A673 (cell line): ENCODE measurements around the gene REST. TPM values are rescaled to one million over a fixed set of nuclear protein-coding genes. Genes with fewer than 3 reads are reported as not detected.

Source experiments
- BruUV-seq: library from RNA; stranded (reverse); fragments of 400-500 nt; replicated peaks from 2 replicates; lab custom pipeline; 2021; lab: Mats Ljungman, UMichigan
- CTCF ChIA-PET: fragments of 300-600 bp; sonication (Branson Sonifier 250); formaldehyde crosslinking; loops from one replicate; lab custom pipeline; 2022; ENCODE audit warnings: antibody characterized with exemption; lab: Charles Lee
- POLR2A ChIA-PET: fragments of 300-600 bp; sonication (Branson Sonifier 250); formaldehyde crosslinking; loops from one replicate; lab custom pipeline; 2022; ENCODE audit warnings: antibody characterized with exemption; ENCODE audit not compliant: low non-redundant PET; lab: Charles Lee
- DNase-seq: peaks from one replicate; pipeline ENCODE4 v3.0.0-alpha.2; 2015; ENCODE audit warnings: low spot score
- H3K27ac ChIP-seq: fragments of 200-600 bp; sonication (generic); 2 replicates; pipeline ENCODE4 v1.5.1; 2016; ENCODE audit warnings: mixed run types, low read depth, mild to moderate bottlenecking, mixed read lengths, antibody characterized with exemption, low read length; ENCODE audit not compliant: poor library complexity, severe bottlenecking
- H3K27me3 ChIP-seq: fragments of 200-600 bp; sonication (generic); replicated peaks from 2 replicates; pipeline ENCODE4 v1.6.1; 2017; ENCODE audit warnings: mixed run types, low read depth, mild to moderate bottlenecking, mixed read lengths, antibody characterized with exemption, low read length; ENCODE audit not compliant: insufficient read depth, poor library complexity
- H3K36me3 ChIP-seq: fragments of 200-600 bp; sonication (generic); 2 replicates; pipeline ENCODE4 v1.6.1; 2016; ENCODE audit warnings: mixed run types, mild to moderate bottlenecking, mixed read lengths, antibody characterized with exemption, low read length; ENCODE audit not compliant: insufficient read depth, poor library complexity, severe bottlenecking
- H3K4me1 ChIP-seq: fragments of 200-600 bp; sonication (generic); 2 replicates; pipeline ENCODE4 v1.6.1; 2017; ENCODE audit warnings: mixed run types, mild to moderate bottlenecking, mixed read lengths, antibody characterized with exemption, low read length; ENCODE audit not compliant: insufficient read depth, poor library complexity, severe bottlenecking
- H3K4me3 ChIP-seq: fragments of 200-600 bp; sonication (generic); 2 replicates; pipeline ENCODE4 v1.5.1; 2016; ENCODE audit warnings: low read depth, mixed run types, mild to moderate bottlenecking, mixed read lengths, low read length; ENCODE audit not compliant: poor library complexity, severe bottlenecking
- H3K9me3 ChIP-seq: fragments of 200-600 bp; sonication (generic); 2 replicates; pipeline ENCODE4 v1.6.1; 2016; ENCODE audit warnings: mixed run types, low read depth, mild to moderate bottlenecking, mixed read lengths, antibody characterized with exemption, low read length; ENCODE audit not compliant: poor library complexity, severe bottlenecking
- EZH2 ChIP-seq: fragments of 200-600 bp; sonication (generic); IDR thresholded peaks from 2 replicates; pipeline ENCODE4 v1.6.1; 2017; ENCODE audit warnings: borderline replicate concordance, low read depth, mild to moderate bottlenecking, mixed read lengths, antibody characterized with exemption, low read length; ENCODE audit not compliant: poor library complexity, severe bottlenecking
- intact Hi-C: fragments of 100-400 bp; cut with micrococcal nuclease; formaldehyde crosslinking; loops from one replicate; pipeline ENCODE4 v1.10.0; 2022; ENCODE audit not compliant: unreplicated experiment
- total RNA-seq: library from RNA; stranded (reverse); gene quantifications from 2 replicates; pipeline ENCODE4 v1.2.3, GENCODE V29; 2021
- TF ChIP-seq, protein P1 (sequence below): fragments of 300-800, 200-600 bp; sonication (generic); conservative IDR thresholded peaks from 2 replicates; pipeline ENCODE4 v1.5.1; 2017; ENCODE audit warnings: low read depth, mild to moderate bottlenecking, antibody characterized with exemption, low read length, moderate library complexity, mixed read lengths

The REST gene
- total RNA-seq, 1 experiment from 2014 or later, result 24.6 TPM

DNA sequence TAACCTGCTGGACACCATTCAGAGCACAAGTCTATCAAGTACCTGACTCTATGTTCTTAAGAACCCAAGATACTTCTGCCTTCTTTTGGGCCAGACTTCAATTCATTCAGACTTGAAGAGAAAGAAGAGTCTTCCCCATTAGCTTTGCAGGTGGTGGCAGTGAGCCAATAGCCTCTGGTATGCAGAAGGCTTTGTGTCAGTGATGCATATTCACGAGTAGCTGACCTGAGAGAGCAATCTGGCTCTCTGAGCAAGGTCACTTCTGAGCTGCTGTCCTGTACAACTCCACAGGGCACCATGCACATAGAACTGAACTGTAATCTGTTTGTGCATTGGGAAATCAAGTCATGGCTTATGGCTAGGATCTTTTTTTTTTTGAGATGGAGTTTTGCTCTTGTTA lies 46.3 kb upstream of the REST start:
- H3K36me3 ChIP-seq, result no peaks in the 10 kb centered on the region
- no peak for DNase-seq
- no peak overlapping the region for H3K27ac ChIP-seq
- BruUV-seq, result no TSS peak
- H3K4me3 ChIP-seq, result no peak overlapping the region
- intact Hi-C loops, result no loop called here
- POLR2A ChIA-PET, result no interaction called here
- H3K4me1 ChIP-seq, result no peaks in the 10 kb centered on the region
- H3K27me3 ChIP-seq, result no peaks in the 10 kb centered on the region
- no peaks in the 10 kb centered on the region for H3K9me3 ChIP-seq
- TF ChIP-seq, protein P1, sequence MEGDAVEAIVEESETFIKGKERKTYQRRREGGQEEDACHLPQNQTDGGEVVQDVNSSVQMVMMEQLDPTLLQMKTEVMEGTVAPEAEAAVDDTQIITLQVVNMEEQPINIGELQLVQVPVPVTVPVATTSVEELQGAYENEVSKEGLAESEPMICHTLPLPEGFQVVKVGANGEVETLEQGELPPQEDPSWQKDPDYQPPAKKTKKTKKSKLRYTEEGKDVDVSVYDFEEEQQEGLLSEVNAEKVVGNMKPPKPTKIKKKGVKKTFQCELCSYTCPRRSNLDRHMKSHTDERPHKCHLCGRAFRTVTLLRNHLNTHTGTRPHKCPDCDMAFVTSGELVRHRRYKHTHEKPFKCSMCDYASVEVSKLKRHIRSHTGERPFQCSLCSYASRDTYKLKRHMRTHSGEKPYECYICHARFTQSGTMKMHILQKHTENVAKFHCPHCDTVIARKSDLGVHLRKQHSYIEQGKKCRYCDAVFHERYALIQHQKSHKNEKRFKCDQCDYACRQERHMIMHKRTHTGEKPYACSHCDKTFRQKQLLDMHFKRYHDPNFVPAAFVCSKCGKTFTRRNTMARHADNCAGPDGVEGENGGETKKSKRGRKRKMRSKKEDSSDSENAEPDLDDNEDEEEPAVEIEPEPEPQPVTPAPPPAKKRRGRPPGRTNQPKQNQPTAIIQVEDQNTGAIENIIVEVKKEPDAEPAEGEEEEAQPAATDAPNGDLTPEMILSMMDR, result no peak
- TF ChIP-seq EZH2, result no peak
- CTCF ChIA-PET, result no interaction called here

DNA sequence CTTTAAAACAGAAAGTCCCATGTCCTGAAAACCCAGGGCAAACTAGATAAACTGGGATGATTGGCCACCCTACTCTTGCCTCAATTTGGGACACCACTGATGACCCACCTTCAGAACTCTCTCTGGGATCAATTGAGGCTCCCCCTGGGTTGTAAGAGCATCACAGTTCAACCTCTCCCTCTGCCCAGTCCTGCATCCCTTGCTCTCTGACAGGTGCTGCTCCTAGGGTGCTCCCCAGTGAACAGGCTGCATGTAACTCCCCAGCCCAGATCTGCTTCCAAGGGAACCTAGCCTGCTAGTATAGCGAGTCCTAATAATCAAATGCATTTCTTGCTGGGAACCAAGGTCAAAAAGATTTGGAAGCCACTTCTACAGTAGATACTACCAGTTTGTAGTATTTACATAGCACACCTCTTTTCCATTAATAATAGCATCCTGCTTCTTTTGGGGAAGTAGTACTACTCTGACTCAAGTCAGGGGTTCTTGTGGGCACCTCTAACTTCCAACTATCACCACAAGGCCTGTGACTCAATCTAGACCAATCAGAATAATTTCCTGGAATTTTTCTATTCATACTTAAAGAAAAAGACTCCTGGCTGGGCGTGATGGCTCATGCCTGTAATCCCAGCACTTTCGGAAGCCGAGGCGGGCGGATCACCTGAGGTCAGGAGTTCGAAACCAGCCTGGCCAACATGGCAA lies 44.1 kb upstream of the REST start:
- H3K4me1 ChIP-seq, result no peaks in the 10 kb centered on the region
- no peaks in the 10 kb centered on the region for H3K36me3 ChIP-seq
- DNase-seq, result no peak
- no peak overlapping the region for H3K27ac ChIP-seq
- no peak overlapping the region for H3K4me3 ChIP-seq
- no peak for TF ChIP-seq EZH2
- TF ChIP-seq, protein P1, result no peak
- ChIA-PET POLR2A (no interaction called here), CTCF (no interaction called here)
- no peaks in the 10 kb centered on the region for H3K9me3 ChIP-seq
- BruUV-seq, result no TSS peak
- H3K27me3 ChIP-seq, result no peaks in the 10 kb centered on the region
- intact Hi-C loops, result no loop called here

DNA sequence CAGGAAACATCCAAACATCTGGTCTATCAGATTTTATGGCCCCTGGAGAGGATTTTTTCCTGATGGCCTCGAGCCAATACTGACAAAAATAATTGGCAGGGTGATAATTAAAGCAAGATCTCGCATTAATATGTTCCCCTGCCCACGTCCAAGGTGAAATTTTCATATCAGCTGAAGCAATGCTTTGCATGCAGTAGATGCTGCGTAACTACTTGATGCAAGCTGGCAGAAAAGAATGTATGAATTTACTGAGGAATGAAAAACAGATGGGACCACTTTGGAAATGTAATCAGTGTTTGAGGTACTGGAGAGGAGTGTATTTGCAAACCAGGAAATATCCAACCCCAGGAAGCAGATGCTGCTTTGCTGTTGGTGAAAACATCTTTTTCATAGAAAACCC lies 36.8 kb upstream of the REST start:
- ChIA-PET POLR2A (no interaction called here), CTCF (no interaction called here)
- no peaks in the 10 kb centered on the region for H3K9me3 ChIP-seq
- peak overlapping the region; percentile 37 for H3K27ac ChIP-seq
- BruUV-seq, result no TSS peak
- no peak for TF ChIP-seq EZH2
- TF ChIP-seq, protein P1, result no peak
- H3K36me3 ChIP-seq, result no peaks in the 10 kb centered on the region
- DNase-seq, result peak; percentile 51
- H3K4me1 ChIP-seq, result peaks cover 13% of the 10 kb centered on the region
- intact Hi-C loops, result no loop called here
- no peak overlapping the region for H3K4me3 ChIP-seq
- no peaks in the 10 kb centered on the region for H3K27me3 ChIP-seq
